Measurements from ENCODE around the gene CAAP1.

CAAP1 gene

DNA sequence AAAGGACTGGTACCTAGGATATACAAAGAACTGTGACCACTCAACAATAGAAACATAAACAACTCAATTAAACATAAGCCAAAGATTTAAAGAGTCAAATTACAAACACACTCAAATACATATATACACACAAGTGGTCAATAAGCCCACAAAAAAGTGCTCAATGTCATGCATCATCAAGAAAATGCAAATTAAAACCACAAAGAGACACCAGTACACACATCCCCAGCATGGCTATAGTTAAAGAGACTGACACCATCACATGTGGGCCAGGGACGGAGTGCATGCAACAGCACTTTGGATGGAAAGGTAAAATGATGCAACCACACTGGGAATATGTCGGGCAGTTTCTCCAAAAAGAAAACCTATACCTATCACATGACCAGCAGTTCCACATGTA is 89.7 kb downstream of the CAAP1 start:
- Histone ChIP-seq H3K36me3 (ENCODE audit: control insufficient read depth in 5 of 5, insufficient read depth in 5 of 5, low read length in 5 of 5) (no peaks in the 10 kb centered on the region), H3K27ac (ENCODE audit: low read depth, low read length) (no peak overlapping the region), H3K9ac (ENCODE audit: low read length in 5 of 5) (no peak overlapping the region), H3K27me3 (ENCODE audit: control insufficient read depth in 5 of 5, insufficient read depth in 4 of 5, low read length in 5 of 5) (no peaks in the 10 kb centered on the region), H3K9me3 (ENCODE audit: control insufficient read depth in 5 of 5, low read length in 5 of 5) (no peaks in the 10 kb centered on the region), H3K4me1 (ENCODE audit: control insufficient read depth in 5 of 5, insufficient read depth in 5 of 5, low read length in 5 of 5) (no peaks in the 10 kb centered on the region), H3K4me3 (ENCODE audit: low read depth in 1 of 5, low read length in 5 of 5) (no peak overlapping the region)

DNA sequence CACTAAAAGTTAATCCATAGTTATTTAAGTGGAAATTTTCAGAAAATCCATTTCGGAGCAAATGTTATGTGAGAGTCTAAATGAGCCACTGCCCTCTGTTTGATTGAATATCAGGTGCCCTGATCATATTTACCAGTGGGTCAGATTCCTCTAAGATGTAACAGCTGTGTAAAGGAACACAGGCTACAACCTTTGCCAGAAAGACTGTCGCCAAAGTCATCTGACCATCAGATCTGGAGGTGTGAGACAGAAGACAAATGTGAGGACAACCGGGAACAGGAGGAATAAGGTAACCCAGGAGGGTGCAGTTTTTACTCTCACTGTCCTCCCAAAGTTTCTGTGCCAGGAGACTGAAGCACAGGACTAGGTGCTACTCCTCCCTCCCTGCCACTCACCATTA is 90.8 kb downstream of the CAAP1 start:
- H3K4me1 ChIP-seq (ENCODE audit: control insufficient read depth in 5 of 5, insufficient read depth in 5 of 5, low read length in 5 of 5): no peaks in the 10 kb centered on the region
- H3K36me3 ChIP-seq (ENCODE audit: control insufficient read depth in 5 of 5, insufficient read depth in 5 of 5, low read length in 5 of 5): no peaks in the 10 kb centered on the region
- no peak overlapping the region for H3K27ac ChIP-seq (ENCODE audit: low read depth, low read length)
- no peaks in the 10 kb centered on the region for H3K27me3 ChIP-seq (ENCODE audit: control insufficient read depth in 5 of 5, insufficient read depth in 4 of 5, low read length in 5 of 5)
- no peak overlapping the region for H3K4me3 ChIP-seq (ENCODE audit: low read depth in 1 of 5, low read length in 5 of 5)
- no peaks in the 10 kb centered on the region for H3K9me3 ChIP-seq (ENCODE audit: control insufficient read depth in 5 of 5, low read length in 5 of 5)
- no peak overlapping the region for H3K9ac ChIP-seq (ENCODE audit: low read length in 5 of 5)

DNA sequence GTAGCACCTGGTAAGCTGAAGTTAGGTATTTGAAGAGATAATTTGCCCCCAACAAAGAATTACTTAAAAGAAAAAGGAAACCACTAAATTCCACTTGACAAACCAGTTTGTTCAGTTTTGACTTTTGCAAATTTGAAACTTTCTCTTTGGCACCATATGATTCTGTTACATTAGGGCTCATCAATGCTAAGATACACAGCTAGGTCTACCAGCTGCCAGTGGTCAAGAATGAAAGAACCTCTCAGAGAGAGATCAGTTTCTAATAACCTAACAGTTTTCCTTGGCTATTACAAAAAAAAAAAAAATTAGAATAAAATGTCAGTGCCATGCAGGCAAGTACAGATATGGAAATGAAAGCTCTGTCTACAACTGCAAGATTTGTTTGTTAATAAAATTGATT is 92.3 kb downstream of the CAAP1 start:
- H3K9ac ChIP-seq (ENCODE audit: low read length in 5 of 5): no peak overlapping the region
- no peak overlapping the region for H3K4me3 ChIP-seq (ENCODE audit: low read depth in 1 of 5, low read length in 5 of 5)
- no peaks in the 10 kb centered on the region for H3K27me3 ChIP-seq (ENCODE audit: control insufficient read depth in 5 of 5, insufficient read depth in 4 of 5, low read length in 5 of 5)
- no peaks in the 10 kb centered on the region for H3K36me3 ChIP-seq (ENCODE audit: control insufficient read depth in 5 of 5, insufficient read depth in 5 of 5, low read length in 5 of 5)
- no peaks in the 10 kb centered on the region for H3K9me3 ChIP-seq (ENCODE audit: control insufficient read depth in 5 of 5, low read length in 5 of 5)
- no peaks in the 10 kb centered on the region for H3K4me1 ChIP-seq (ENCODE audit: control insufficient read depth in 5 of 5, insufficient read depth in 5 of 5, low read length in 5 of 5)
- no peak overlapping the region for H3K27ac ChIP-seq (ENCODE audit: low read depth, low read length)

DNA sequence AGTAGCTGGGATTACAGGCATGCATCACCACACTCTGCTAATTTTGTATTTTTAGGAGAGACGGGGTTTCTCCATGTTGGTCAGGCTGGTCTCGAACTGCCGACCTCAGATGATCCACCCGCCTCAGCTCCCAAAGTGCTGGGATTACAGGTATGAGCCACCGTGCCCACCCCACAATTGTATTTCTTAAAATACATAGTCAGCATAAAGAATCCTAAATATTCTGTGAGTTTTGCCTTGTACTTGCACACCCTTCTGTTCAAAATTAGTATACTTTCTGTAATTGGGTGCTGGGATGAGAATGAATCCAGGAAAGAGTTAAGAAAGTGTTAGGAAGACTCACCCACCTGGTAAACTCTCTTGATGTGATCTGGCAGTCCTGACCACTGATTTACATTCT is 101.3 kb downstream of the CAAP1 start:
- no peak overlapping the region for H3K27ac ChIP-seq (ENCODE audit: low read depth, low read length)
- no peak overlapping the region for H3K4me3 ChIP-seq (ENCODE audit: low read depth in 1 of 5, low read length in 5 of 5)

More for the DNA sequence above, 101.3 kb downstream of the CAAP1 start:
- Histone ChIP-seq H3K4me1 (ENCODE audit: control insufficient read depth in 5 of 5, insufficient read depth in 5 of 5, low read length in 5 of 5) (no peaks in the 10 kb centered on the region), H3K27me3 (ENCODE audit: control insufficient read depth in 5 of 5, insufficient read depth in 4 of 5, low read length in 5 of 5) (no peaks in the 10 kb centered on the region), H3K36me3 (ENCODE audit: control insufficient read depth in 5 of 5, insufficient read depth in 5 of 5, low read length in 5 of 5) (no peaks in the 10 kb centered on the region), H3K9ac (ENCODE audit: low read length in 5 of 5) (no peak overlapping the region), H3K9me3 (ENCODE audit: control insufficient read depth in 5 of 5, low read length in 5 of 5) (peaks cover 0 to 4% (median 0%) of the 10 kb centered on the region in 5 donors)
